HK-2 (cell line): Measurements from ENCODE around the gene CFDP1.

Experiments used
- DNase-seq: peaks from one replicate; pipeline ENCODE4 v3.0.0-alpha.2; 2018; ENCODE audit not compliant: unreplicated experiment

Gene CFDP1

GRCh38 chr16:75432828-75433731, at the start of gene CFDP1:
Gene CFDP1, minus strand, starts transcription at chr16:75433503. Its CDS starts 151 bp downstream, at chr16:75433352.
- DNase-seq = peak; percentile 94

- no peak for DNase-seq
Measured at GRCh38 chr16:75482434-75483205, 49.3 kb upstream of the CFDP1 start.

- no peak for DNase-seq
Measured at GRCh38 chr16:75481475-75481874, 48.2 kb upstream of the CFDP1 start.

- no peak for DNase-seq
Measured at GRCh38 chr16:75479421-75479990, 46.2 kb upstream of the CFDP1 start.

- no peak for DNase-seq
Measured at GRCh38 chr16:75478480-75479345, 45.4 kb upstream of the CFDP1 start.

- no peak for DNase-seq
Measured at GRCh38 chr16:75477680-75478473, 44.6 kb upstream of the CFDP1 start.

- DNase-seq = peak; percentile 42
Measured at GRCh38 chr16:75476817-75477216, 43.5 kb upstream of the CFDP1 start.

- no peak for DNase-seq
Measured at GRCh38 chr16:75475420-75475847, 42.1 kb upstream of the CFDP1 start.

GRCh38 chr16:75472908-75473877, 39.9 kb upstream of the CFDP1 start:
- no peak for DNase-seq

GRCh38 chr16:75471723-75472633, 38.7 kb upstream of the CFDP1 start:
- peak; percentile 37 for DNase-seq

- no peak for DNase-seq
Measured at GRCh38 chr16:75466760-75467159, 33.5 kb upstream of the CFDP1 start.

GRCh38 chr16:75464122-75464918, 31.0 kb upstream of the CFDP1 start, which contains the start of gene TMEM170A:
Gene TMEM170A, minus strand, starts transcription at chr16:75464689. Its CDS starts 89 bp downstream, at chr16:75464600.
- peak; percentile 99 for DNase-seq

- DNase-seq = peak; percentile 51
Measured at GRCh38 chr16:75463389-75464121, 30.3 kb upstream of the CFDP1 start.

- no peak for DNase-seq
Measured at GRCh38 chr16:75462806-75463205, 29.5 kb upstream of the CFDP1 start.

- no peak for DNase-seq
Measured at GRCh38 chr16:75461575-75461974, 28.3 kb upstream of the CFDP1 start.

GRCh38 chr16:75460446-75460845, 27.1 kb upstream of the CFDP1 start:
- DNase-seq = no peak

GRCh38 chr16:75459691-75460090, 26.4 kb upstream of the CFDP1 start:
- no peak for DNase-seq
